Stomach (tissue), 4 donors: Measurements from ENCODE around the gene STAT5B.

Experiments used
- CTCF ChIP-seq, 7 experiments: fragments of 450-650 bp in 4 of 7; fragments of 200-600 bp in 3 of 7; sonication (generic) in 3 of 7; IDR thresholded peaks; one replicate each; pipeline ENCODE4 v1.5.1; 2016 to 2019; ENCODE audit warnings: antibody characterized with exemption in 7 of 7, control low read depth in 2 of 7, mild to moderate bottlenecking in 1 of 7
- EP300 ChIP-seq: sonication (generic); formaldehyde crosslinking; IDR thresholded peaks from one replicate; pipeline ENCODE4 v1.6.1; 2017; ENCODE audit warnings: antibody characterized with exemption
- POLR2A ChIP-seq, 4 donors: fragments of 450-650 bp; IDR thresholded peaks; one replicate each; pipeline ENCODE4 v1.6.1; 2016; ENCODE audit warnings: antibody characterized with exemption in 4 of 4, control low read depth in 2 of 4, mild to moderate bottlenecking in 1 of 4, moderate library complexity in 1 of 4

- TF ChIP-seq CTCF (IDR thresholded peaks at IDR 0.05) (no peak), POLR2A (IDR thresholded peaks at IDR 0.05) (no peak), EP300 (no peak)
Observed at GRCh38 chr17:42153919-42154742, 122.1 kb downstream of the STAT5B start.
